Bone marrow (tissue), 2 donors: ENCODE results near the gene LCE2D.
A peak's percentile ranks its signal among the peaks of the same experiment; 100 is the strongest.
"Not testable (repeated sequence)": the region's sequence is repeated elsewhere in the genome, so short reads cannot be mapped to it uniquely, and the experiment has no call there.

Experiments
- DNase-seq, 2 donors: peaks; one replicate each; lab custom pipeline; 2025; lab: John Stamatoyannopoulos, UW

The LCE2D gene

GRCh38 chr1:152663098-152663497, at the start of gene LCE2D:
Gene LCE2D, plus strand, starts transcription at chr1:152663380. Its CDS starts 726 bp downstream, at chr1:152664106.
- DNase-seq, result no peak

GRCh38 chr1:152613511-152613910, 49.7 kb upstream of the LCE2D start, which contains the start of gene LCE3B:
Gene LCE3B, plus strand, starts transcription at chr1:152613811. Its CDS starts 0 bp downstream, at chr1:152613811.
- no peak for DNase-seq

- DNase-seq, result no peak
Measured at GRCh38 chr1:152621993-152622392, 41.2 kb upstream of the LCE2D start.

- no peak for DNase-seq
Measured at GRCh38 chr1:152622803-152623202, 40.4 kb upstream of the LCE2D start, which contains the start of gene LCE3A. Gene LCE3A, minus strand, starts transcription at chr1:152623103. Its CDS starts 0 bp downstream, at chr1:152623103.

GRCh38 chr1:152623203-152623844, 39.9 kb upstream of the LCE2D start:
- DNase-seq, result no peak

- no peak for DNase-seq
Measured at GRCh38 chr1:152626744-152627143, 36.4 kb upstream of the LCE2D start.

GRCh38 chr1:152630596-152630995, 32.6 kb upstream of the LCE2D start:
- DNase-seq, result no peak

GRCh38 chr1:152640351-152640750, 22.8 kb upstream of the LCE2D start:
- DNase-seq, result no peak

- no peak for DNase-seq
Measured at GRCh38 chr1:152643945-152644344, 19.2 kb upstream of the LCE2D start.

GRCh38 chr1:152645146-152645545, 18.0 kb upstream of the LCE2D start:
- no peak for DNase-seq

- no peak for DNase-seq
Measured at GRCh38 chr1:152646656-152647055, 16.5 kb upstream of the LCE2D start.

- peak in 1 of 2 donors; percentile 6 for DNase-seq
Measured at GRCh38 chr1:152654110-152654509, 9.1 kb upstream of the LCE2D start.

GRCh38 chr1:152656459-152656858, 6.7 kb upstream of the LCE2D start:
- no peak for DNase-seq

GRCh38 chr1:152657677-152658076, 5.5 kb upstream of the LCE2D start:
- DNase-seq, result no peak

GRCh38 chr1:152658649-152659048, 4.5 kb upstream of the LCE2D start:
- no peak for DNase-seq

GRCh38 chr1:152666171-152666570, 3.0 kb downstream of the LCE2D start:
- not testable (repeated sequence) for DNase-seq

- no peak for DNase-seq
Measured at GRCh38 chr1:152667648-152668047, 4.5 kb downstream of the LCE2D start.

GRCh38 chr1:152673016-152673415, 9.8 kb downstream of the LCE2D start:
- no peak for DNase-seq

GRCh38 chr1:152674983-152675382, 11.8 kb downstream of the LCE2D start, which contains the start of gene LCE2C:
Gene LCE2C, plus strand, starts transcription at chr1:152675279. Its CDS starts 737 bp downstream, at chr1:152676016.
- not testable (repeated sequence) for DNase-seq

- no peak for DNase-seq
Measured at GRCh38 chr1:152679459-152679858, 16.3 kb downstream of the LCE2D start.

- DNase-seq, result no peak
Measured at GRCh38 chr1:152681616-152682015, 18.4 kb downstream of the LCE2D start.

- no peak for DNase-seq
Measured at GRCh38 chr1:152683846-152684245, 20.7 kb downstream of the LCE2D start.

- DNase-seq, result not testable (repeated sequence)
Measured at GRCh38 chr1:152685823-152686222, 22.6 kb downstream of the LCE2D start, which contains the start of gene LCE2B. Gene LCE2B, plus strand, starts transcription at chr1:152686123. Its CDS starts 721 bp downstream, at chr1:152686844.
